ENCODE data around the gene BLTP2. TPM values are rescaled to one million over a fixed set of nuclear protein-coding genes. Genes with fewer than 3 reads are reported as not detected.

BLTP2 gene
- total and polyA plus RNA-seq, 10 of the 15 experiments (the other 5 are each of a cell fraction or from before 2014, with no cell fraction given) = 14.2 to 151 (median 78.1) TPM

DNA sequence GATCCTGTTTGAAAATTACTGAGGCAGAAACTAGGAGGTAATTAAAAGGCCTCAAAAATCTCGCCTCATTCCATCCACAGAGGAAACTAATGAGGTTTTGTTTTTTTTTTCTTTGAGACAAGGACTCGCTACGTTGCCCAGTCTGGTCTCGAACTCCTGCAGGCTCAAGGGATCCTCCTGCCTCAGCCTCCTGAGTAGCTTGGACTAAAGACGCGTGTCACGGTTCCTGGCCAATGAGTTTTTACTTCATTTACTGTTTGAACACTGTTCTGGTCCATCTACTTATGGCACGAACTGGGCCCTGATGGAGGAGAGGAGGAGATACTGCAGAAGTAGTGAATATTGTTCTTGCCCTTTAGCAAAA, 600 bp upstream of the BLTP2 start:
- WGBS (ENCODE audit: insufficient coverage, insufficient replicate concordance, low lambda C conversion rate, missing lambda C conversion rate) = 2% methylated on average over 8 of the region's 8 CpGs
- H3K4me2 ChIP-seq (ENCODE audit: control insufficient read depth, insufficient read depth) = peak overlapping the region; percentile 77
- H3K36me3 ChIP-seq (ENCODE audit: control insufficient read depth in 2 of 2, insufficient read depth in 2 of 2, low read length in 1 of 2) = peaks cover 8 to 22% of the 10 kb centered on the region in 2 experiments
- H3K27ac ChIP-seq (ENCODE audit: control insufficient read depth, insufficient read depth) = peak overlapping the region; percentile 85
- DNase-seq (ENCODE audit: low read depth, low spot score) = no peak
- CTCF ChIA-PET = interaction anchor here (0.6 to 7.5 kb wide), 12 partner anchors 16 to 271 kb away, joined by 3 to 84 read pairs (median 11); partner anchors contain the start of genes ALDOC, NEK8, PROCA1 and RPL23A
- in situ Hi-C loops (cut with MboI) (no loop called here), intact Hi-C loops (cut with micrococcal nuclease; ENCODE audit: unreplicated experiment) (loop anchor here (2.0 kb wide), 1 partner anchor 47 kb away; the partner anchor contains the start of gene SPAG5)
- H3K79me2 ChIP-seq (ENCODE audit: control insufficient read depth, insufficient read depth, low read length) = peaks cover 33% of the 10 kb centered on the region
- SMC1A ChIA-PET (ENCODE audit: uncharacterized antibody, unreplicated experiment) = interaction anchor here (1.0 to 4.2 kb wide), 5 partner anchors 12 to 81 kb away, joined by 3 to 22 read pairs (median 7); partner anchors contain the start of genes RPL23A, SDF2, SUPT6H and TLCD1
- FAIRE-seq = peak; percentile 65
- 0 out of 2 replicates have a peak, but pooled peaks have one; percentile 21 for TF ChIP-seq PAX8 (IDR thresholded peaks at IDR 0.05)
- TF ChIP-seq MEF2B (IDR thresholded peaks at IDR 0.05; ENCODE audit: partially characterized antibody, poor library complexity, severe bottlenecking) = peak; percentile 5
- peak; percentile 51; the same call in 1 of the 2 replicates for TF ChIP-seq MLLT1 (IDR thresholded peaks at IDR 0.05)
- TF ChIP-seq KLF5 (IDR thresholded peaks at IDR 0.05; ENCODE audit: partially characterized antibody) = peak; percentile 1
- no peak for TF ChIP-seq SIN3A (IDR thresholded peaks at IDR 0.05; ENCODE audit: low read depth, low read length)
- no peak for TF ChIP-seq NFYB (IDR thresholded peaks at IDR 0.05; ENCODE audit: insufficient read depth, low read depth, low read length)
- no peak for TF ChIP-seq WRNIP1 (IDR thresholded peaks at IDR 0.05; ENCODE audit: borderline replicate concordance, low read depth, low read length)
- TF ChIP-seq CEBPB (IDR thresholded peaks at IDR 0.05; ENCODE audit: borderline replicate concordance in 1 of 2, low read depth in 2 of 2, low read length in 2 of 2) = no peak
- no peak for TF ChIP-seq BRCA1 (IDR thresholded peaks at IDR 0.05; ENCODE audit: low read depth, low read length)
- peak; percentile 56; the same call in 1 of the 2 replicates for TF ChIP-seq MTA3 (IDR thresholded peaks at IDR 0.05; ENCODE audit: borderline replicate concordance, low read length)
- peak overlapping the region; percentile 73 for H3K4me3 ChIP-seq
- peak overlapping the region; percentile 70; the same call in 1 of the 2 replicates for H2AFZ ChIP-seq (ENCODE audit: control insufficient read depth, low read depth, low read length)
- POLR2A ChIA-PET = interaction anchor here (0.5 to 5.4 kb wide), 19 partner anchors 14 to 304 kb away, joined by 3 to 46 read pairs (median 6); partner anchors contain the start of genes ALDOC, PIGS, PROCA1 and RPL23A
- no peaks in the 10 kb centered on the region for H3K27me3 ChIP-seq (replicated peaks in 1 of 2; ENCODE audit: control insufficient read depth in 2 of 2, insufficient read depth in 2 of 2, low read length in 1 of 2)
- H3K9ac ChIP-seq (ENCODE audit: control insufficient read depth, insufficient read depth, low read length) = peak overlapping the region; percentile 73
- H4K20me1 ChIP-seq (ENCODE audit: control insufficient read depth, insufficient read depth) = no peaks in the 10 kb centered on the region; the same call in 1 of the 2 replicates
- H3K9me3 ChIP-seq (replicated peaks; ENCODE audit: control insufficient read depth, insufficient read depth, low read length) = no peaks in the 10 kb centered on the region
- peaks cover 14% of the 10 kb centered on the region for H3K4me1 ChIP-seq (ENCODE audit: control insufficient read depth, insufficient read depth, low read length)
- BruUV-seq (replicated peaks) = TSS peak; percentile 99
- RAD21 ChIA-PET (ENCODE audit: unreplicated experiment) = interaction anchor here (0.6 to 2.9 kb wide), 13 partner anchors 16 to 472 kb away, joined by 3 to 22 read pairs (median 5); partner anchors contain the start of genes ALDOC, IFT20, PIGS and PROCA1
- no peak for ATAC-seq
